Stimulated activated naive CD8-positive, alpha-beta T cell treated with anti-CD3 and anti-CD28 coated beads, Interleukin-15, amount 100 ng/mL, for 72 hours (primary cell): ENCODE data around the gene CX3CR1.
"Not testable (repeated sequence)": the region's sequence is repeated elsewhere in the genome, so short reads cannot be mapped to it uniquely, and the experiment has no call there.

Source experiments
- ATAC-seq: fragments of 150-1000 bp; cut with Tn5 transposase; 2 replicates; pipeline ENCODE4 v1.10.0; 2021; ENCODE audit warnings: mild to moderate bottlenecking, moderate library complexity
- DNase-seq, 2 donors: peaks; one replicate each; pipeline ENCODE4 v3.0.0; 2021 to 2022
- H3K27ac Mint-ChIP-seq, 2 donors: one replicate each; pipeline ENCODE4 v1.8.0; 2022; ENCODE audit warnings: mild to moderate bottlenecking in 2 of 2, mixed read lengths in 2 of 2, moderate library complexity in 2 of 2
- H3K27me3 Mint-ChIP-seq: one replicate; pipeline ENCODE4 v1.8.0; 2022; ENCODE audit warnings: mixed read lengths
- H3K4me1 Mint-ChIP-seq: one replicate; pipeline ENCODE4 v1.8.0; 2022; ENCODE audit warnings: mild to moderate bottlenecking, mixed read lengths
- H3K4me3 Mint-ChIP-seq, 2 donors: one replicate each; pipeline ENCODE4 v1.8.0; 2022; ENCODE audit warnings: mild to moderate bottlenecking in 2 of 2, mixed read lengths in 2 of 2, moderate library complexity in 1 of 2
- H3K9me3 Mint-ChIP-seq, 2 donors: one replicate each; pipeline ENCODE4 v1.8.0; 2022; ENCODE audit warnings: mixed read lengths in 2 of 2

Gene CX3CR1

GRCh38 chr3:39227596-39227995 is 52.2 kb downstream of the CX3CR1 start:
- H3K4me3 Mint-ChIP-seq, H3K4me1 Mint-ChIP-seq, H3K9me3 Mint-ChIP-seq, DNase-seq, H3K27ac Mint-ChIP-seq, ATAC-seq: not testable (repeated sequence)
- peaks cover 16% of the 10 kb centered on the region for H3K27me3 Mint-ChIP-seq

- ATAC-seq (no peak), DNase-seq (no peak)
- no peak overlapping the region for H3K4me3 Mint-ChIP-seq
- peaks cover 10% of the 10 kb centered on the region for H3K27me3 Mint-ChIP-seq
- H3K9me3 Mint-ChIP-seq: no peaks in the 10 kb centered on the region
- no peaks in the 10 kb centered on the region for H3K4me1 Mint-ChIP-seq
- no peak overlapping the region for H3K27ac Mint-ChIP-seq
Measured at GRCh38 chr3:39226106-39226741, 53.6 kb downstream of the CX3CR1 start.

- Mint-ChIP-seq H3K4me1 (no peaks in the 10 kb centered on the region), H3K4me3 (no peak overlapping the region), H3K9me3 (no peaks in the 10 kb centered on the region), H3K27ac (no peak overlapping the region), H3K27me3 (peaks cover 6% of the 10 kb centered on the region)
- ATAC-seq (no peak), DNase-seq (no peak)
Measured at GRCh38 chr3:39224288-39224687, 55.5 kb downstream of the CX3CR1 start.

- Mint-ChIP-seq H3K27me3 (peaks cover 13% of the 10 kb centered on the region), H3K9me3 (no peaks in the 10 kb centered on the region), H3K27ac (no peak overlapping the region), H3K4me1 (no peaks in the 10 kb centered on the region), H3K4me3 (no peak overlapping the region)
- DNase-seq (no peak), ATAC-seq (no peak)
Measured at GRCh38 chr3:39222939-39223338, 56.9 kb downstream of the CX3CR1 start.

GRCh38 chr3:39222462-39222861 is 57.4 kb downstream of the CX3CR1 start:
- H3K9me3 Mint-ChIP-seq: no peaks in the 10 kb centered on the region
- H3K27ac Mint-ChIP-seq: no peak overlapping the region
- H3K4me1 Mint-ChIP-seq: no peaks in the 10 kb centered on the region
- DNase-seq (no peak), ATAC-seq (no peak)
- H3K27me3 Mint-ChIP-seq: peaks cover 13% of the 10 kb centered on the region
- no peak overlapping the region for H3K4me3 Mint-ChIP-seq

- Mint-ChIP-seq H3K4me3 (no peak overlapping the region), H3K9me3 (no peaks in the 10 kb centered on the region), H3K4me1 (peaks cover 7% of the 10 kb centered on the region)
Measured at GRCh38 chr3:39221141-39221530, 58.7 kb downstream of the CX3CR1 start.

GRCh38 chr3:39220407-39221140 is 59.3 kb downstream of the CX3CR1 start:
- Mint-ChIP-seq H3K27ac (no peak overlapping the region), H3K9me3 (no peaks in the 10 kb centered on the region), H3K4me3 (no peak overlapping the region), H3K4me1 (peaks cover 9% of the 10 kb centered on the region), H3K27me3 (peaks cover 21% of the 10 kb centered on the region)
- DNase-seq (no peak), ATAC-seq (no peak)

More at GRCh38 chr3:39221141-39221530, 58.7 kb downstream of the CX3CR1 start:
- ATAC-seq (no peak), DNase-seq (no peak)
- Mint-ChIP-seq H3K27ac (no peak overlapping the region), H3K27me3 (peaks cover 21% of the 10 kb centered on the region)

GRCh38 chr3:39219702-39220101 is 60.1 kb downstream of the CX3CR1 start:
- no peak for ATAC-seq
- no peak overlapping the region for H3K27ac Mint-ChIP-seq
- H3K9me3 Mint-ChIP-seq: no peaks in the 10 kb centered on the region
- no peak for DNase-seq
- H3K4me1 Mint-ChIP-seq: peaks cover 9% of the 10 kb centered on the region
- H3K27me3 Mint-ChIP-seq: peaks cover 21% of the 10 kb centered on the region
- no peak overlapping the region for H3K4me3 Mint-ChIP-seq

- no peak overlapping the region for H3K27ac Mint-ChIP-seq
- H3K4me1 Mint-ChIP-seq: peaks cover 9% of the 10 kb centered on the region
- no peak for ATAC-seq
- peaks cover 21% of the 10 kb centered on the region for H3K27me3 Mint-ChIP-seq
- DNase-seq: no peak
- no peak overlapping the region for H3K4me3 Mint-ChIP-seq
- H3K9me3 Mint-ChIP-seq: no peaks in the 10 kb centered on the region
Measured at GRCh38 chr3:39216176-39216790, 63.6 kb downstream of the CX3CR1 start.

- ATAC-seq: no peak
- H3K9me3 Mint-ChIP-seq: no peaks in the 10 kb centered on the region
- no peak for DNase-seq
- H3K27ac Mint-ChIP-seq: no peak overlapping the region
- H3K4me1 Mint-ChIP-seq: peaks cover 9% of the 10 kb centered on the region
- no peak overlapping the region for H3K4me3 Mint-ChIP-seq
- peaks cover 10% of the 10 kb centered on the region for H3K27me3 Mint-ChIP-seq
Measured at GRCh38 chr3:39213613-39214012, 66.2 kb downstream of the CX3CR1 start.
